Retinal pigment epithelial cell (primary cell): ENCODE results near the gene AHCYL2.
"Not testable (repeated sequence)": the region's sequence is repeated elsewhere in the genome, so short reads cannot be mapped to it uniquely, and the experiment has no call there.

Source experiments
- DNase-seq: peaks from one replicate; pipeline ENCODE4 v3.0.0-alpha.2; 2010; ENCODE audit warnings: low read depth
- H3K4me3 ChIP-seq: 2 replicates; pipeline ENCODE4 v1.5.1; 2011; ENCODE audit warnings: mild to moderate bottlenecking, low read length, control low read depth, moderate library complexity
- CTCF ChIP-seq: conservative IDR thresholded peaks from 2 replicates; pipeline ENCODE4 v1.5.1; 2011; ENCODE audit warnings: low read depth, low read length, control low read depth, inconsistent platforms

Gene AHCYL2

GRCh38 chr7:129341816-129342806 is 117.3 kb downstream of the AHCYL2 start:
- no peak for TF ChIP-seq CTCF
- no peak for DNase-seq
- no peak overlapping the region for H3K4me3 ChIP-seq

GRCh38 chr7:129343099-129343700 is 118.4 kb downstream of the AHCYL2 start:
- no peak for DNase-seq
- H3K4me3 ChIP-seq, result no peak overlapping the region
- peak; percentile 79 for TF ChIP-seq CTCF

GRCh38 chr7:129347330-129347729 is 122.5 kb downstream of the AHCYL2 start:
- no peak for DNase-seq
- H3K4me3 ChIP-seq, result no peak overlapping the region
- TF ChIP-seq CTCF, result no peak

GRCh38 chr7:129348023-129348740 is 123.4 kb downstream of the AHCYL2 start:
- no peak for TF ChIP-seq CTCF

GRCh38 chr7:129351320-129351719 is 126.5 kb downstream of the AHCYL2 start:
- no peak for TF ChIP-seq CTCF
- DNase-seq, result no peak
- no peak overlapping the region for H3K4me3 ChIP-seq

More at GRCh38 chr7:129348023-129348740, 123.4 kb downstream of the AHCYL2 start:
- H3K4me3 ChIP-seq, result no peak overlapping the region
- DNase-seq, result no peak

GRCh38 chr7:129353104-129353503 is 128.3 kb downstream of the AHCYL2 start:
- DNase-seq, H3K4me3 ChIP-seq: not testable (repeated sequence)

GRCh38 chr7:129354428-129355157 is 129.8 kb downstream of the AHCYL2 start:
- H3K4me3 ChIP-seq, result no peak overlapping the region
- no peak for DNase-seq
- TF ChIP-seq CTCF, result no peak
